MM.1S (cell line): ENCODE measurements around the gene OR51B4.

Experiments used
- EZH2 ChIP-seq: fragments of 300-600 bp; sonication (generic); optimal IDR thresholded peaks from 2 replicates; pipeline ENCODE3; 2017; ENCODE audit warnings: low read depth, mild to moderate bottlenecking, antibody characterized with exemption, low read length, mixed read lengths
- EZH2phosphoT487 ChIP-seq: fragments of 300-600 bp; sonication (generic); IDR thresholded peaks from 2 replicates; pipeline ENCODE4 v1.6.1; 2018; ENCODE audit warnings: antibody characterized with exemption, low read length
- TF ChIP-seq, protein P1 (sequence below): fragments of 300-600 bp; sonication (generic); IDR thresholded peaks from 2 replicates; pipeline ENCODE4 v1.5.1; 2016; ENCODE audit warnings: antibody characterized with exemption, low read length, mixed read lengths

DNA sequence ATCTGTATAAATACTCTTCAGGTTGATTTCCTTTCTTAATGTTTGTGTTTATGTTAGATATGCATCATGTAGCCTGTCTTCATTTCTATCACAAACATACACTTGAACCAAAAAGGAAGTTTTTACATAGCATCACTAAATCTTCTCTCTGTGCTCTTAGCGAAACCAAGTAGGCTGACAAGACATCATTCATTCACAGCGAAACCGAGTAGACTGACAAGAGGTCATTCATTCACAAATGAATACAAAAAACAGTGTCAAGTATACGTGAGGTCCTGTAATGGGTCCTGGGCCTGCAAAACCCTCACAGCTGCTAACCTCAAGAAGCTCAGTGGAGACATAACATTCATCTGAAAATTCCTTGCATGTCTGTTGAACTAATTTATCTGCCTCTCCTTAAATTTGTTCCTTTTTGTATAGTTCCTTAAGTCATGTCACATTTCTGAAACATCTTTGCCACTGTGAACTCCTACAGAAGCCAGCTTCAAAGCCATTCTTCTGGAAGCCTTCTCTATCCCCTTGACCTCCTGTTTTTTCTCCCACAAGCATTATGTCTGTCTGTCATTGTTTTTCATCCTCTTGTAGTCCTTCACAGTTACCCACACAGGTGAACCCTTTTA, 22.2 kb downstream of the OR51B4 start:
- TF ChIP-seq, protein P1, sequence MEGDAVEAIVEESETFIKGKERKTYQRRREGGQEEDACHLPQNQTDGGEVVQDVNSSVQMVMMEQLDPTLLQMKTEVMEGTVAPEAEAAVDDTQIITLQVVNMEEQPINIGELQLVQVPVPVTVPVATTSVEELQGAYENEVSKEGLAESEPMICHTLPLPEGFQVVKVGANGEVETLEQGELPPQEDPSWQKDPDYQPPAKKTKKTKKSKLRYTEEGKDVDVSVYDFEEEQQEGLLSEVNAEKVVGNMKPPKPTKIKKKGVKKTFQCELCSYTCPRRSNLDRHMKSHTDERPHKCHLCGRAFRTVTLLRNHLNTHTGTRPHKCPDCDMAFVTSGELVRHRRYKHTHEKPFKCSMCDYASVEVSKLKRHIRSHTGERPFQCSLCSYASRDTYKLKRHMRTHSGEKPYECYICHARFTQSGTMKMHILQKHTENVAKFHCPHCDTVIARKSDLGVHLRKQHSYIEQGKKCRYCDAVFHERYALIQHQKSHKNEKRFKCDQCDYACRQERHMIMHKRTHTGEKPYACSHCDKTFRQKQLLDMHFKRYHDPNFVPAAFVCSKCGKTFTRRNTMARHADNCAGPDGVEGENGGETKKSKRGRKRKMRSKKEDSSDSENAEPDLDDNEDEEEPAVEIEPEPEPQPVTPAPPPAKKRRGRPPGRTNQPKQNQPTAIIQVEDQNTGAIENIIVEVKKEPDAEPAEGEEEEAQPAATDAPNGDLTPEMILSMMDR, result no peak
- TF ChIP-seq EZH2phosphoT487 (no peak), EZH2 (no peak)
